ENCODE data around the gene CYP46A1.

Gene CYP46A1

GRCh38 chr14:99668307-99669295 lies 15.5 kb upstream of the CYP46A1 start:
- no peak overlapping the region for H3K4me3 ChIP-seq (ENCODE audit: low read depth, low read length)
- DNase-seq (ENCODE audit: low read depth) = no peak
- TF ChIP-seq, protein P1, sequence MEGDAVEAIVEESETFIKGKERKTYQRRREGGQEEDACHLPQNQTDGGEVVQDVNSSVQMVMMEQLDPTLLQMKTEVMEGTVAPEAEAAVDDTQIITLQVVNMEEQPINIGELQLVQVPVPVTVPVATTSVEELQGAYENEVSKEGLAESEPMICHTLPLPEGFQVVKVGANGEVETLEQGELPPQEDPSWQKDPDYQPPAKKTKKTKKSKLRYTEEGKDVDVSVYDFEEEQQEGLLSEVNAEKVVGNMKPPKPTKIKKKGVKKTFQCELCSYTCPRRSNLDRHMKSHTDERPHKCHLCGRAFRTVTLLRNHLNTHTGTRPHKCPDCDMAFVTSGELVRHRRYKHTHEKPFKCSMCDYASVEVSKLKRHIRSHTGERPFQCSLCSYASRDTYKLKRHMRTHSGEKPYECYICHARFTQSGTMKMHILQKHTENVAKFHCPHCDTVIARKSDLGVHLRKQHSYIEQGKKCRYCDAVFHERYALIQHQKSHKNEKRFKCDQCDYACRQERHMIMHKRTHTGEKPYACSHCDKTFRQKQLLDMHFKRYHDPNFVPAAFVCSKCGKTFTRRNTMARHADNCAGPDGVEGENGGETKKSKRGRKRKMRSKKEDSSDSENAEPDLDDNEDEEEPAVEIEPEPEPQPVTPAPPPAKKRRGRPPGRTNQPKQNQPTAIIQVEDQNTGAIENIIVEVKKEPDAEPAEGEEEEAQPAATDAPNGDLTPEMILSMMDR (IDR thresholded peaks at IDR 0.05; ENCODE audit: low read depth, low read length, missing control alignments) = no peak

GRCh38 chr14:99670361-99671234 lies 13.5 kb upstream of the CYP46A1 start:
- no peak overlapping the region for H3K4me3 ChIP-seq (ENCODE audit: low read depth, low read length)
- no peak for DNase-seq (ENCODE audit: low read depth)
- TF ChIP-seq, protein P1 (IDR thresholded peaks at IDR 0.05; ENCODE audit: low read depth, low read length, missing control alignments) = no peak

DNA sequence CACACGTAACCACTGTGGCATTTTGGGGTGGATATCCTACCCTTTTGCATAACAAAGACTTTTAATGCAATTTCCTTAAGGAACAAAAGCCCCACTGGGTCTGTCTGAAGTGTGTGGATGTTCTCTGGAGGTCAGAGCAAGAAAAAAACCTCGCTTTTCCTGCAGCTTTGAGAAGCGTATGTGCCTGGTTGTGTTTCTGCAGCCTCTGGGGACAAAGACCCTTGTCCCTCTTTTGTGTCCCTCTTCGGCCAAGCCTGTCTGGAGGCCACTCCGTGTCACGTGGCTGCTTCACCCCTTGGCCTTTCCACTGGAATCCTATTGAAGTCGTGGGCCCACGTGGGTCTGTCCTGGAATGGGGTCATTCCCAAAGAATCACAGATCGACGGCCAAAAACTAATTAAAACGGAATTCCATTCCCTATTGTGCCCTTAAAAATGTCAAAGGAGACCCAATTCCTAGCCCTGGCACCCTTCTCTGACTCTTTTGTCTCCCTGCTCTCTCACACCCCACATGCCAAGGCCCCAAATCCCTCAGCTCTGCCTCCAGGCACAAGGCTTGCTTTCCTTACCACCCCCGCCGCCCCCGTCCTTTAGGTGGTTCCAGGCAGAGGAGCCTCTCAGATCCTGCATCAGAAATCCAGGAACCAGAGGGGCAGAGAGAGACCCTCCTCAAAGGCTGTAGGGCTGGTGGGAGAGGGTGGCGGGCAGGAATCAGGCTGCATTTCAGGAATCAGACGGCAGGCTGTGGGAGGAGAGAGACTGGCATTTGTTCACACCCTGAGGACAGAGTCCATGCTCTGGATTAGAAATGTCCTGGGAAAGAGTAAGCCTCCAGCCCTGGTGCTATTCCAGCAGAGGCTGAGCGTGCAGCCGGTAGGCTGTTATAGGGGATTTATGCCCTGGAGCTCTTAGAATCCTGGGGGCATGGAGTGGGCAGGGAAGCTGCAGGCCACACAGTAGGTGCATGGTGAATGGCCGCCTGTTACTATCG lies 12.6 kb upstream of the CYP46A1 start:
- TF ChIP-seq, protein P1 (IDR thresholded peaks at IDR 0.05; ENCODE audit: low read depth, low read length, missing control alignments) = no peak
- no peak for DNase-seq (ENCODE audit: low read depth)

DNA sequence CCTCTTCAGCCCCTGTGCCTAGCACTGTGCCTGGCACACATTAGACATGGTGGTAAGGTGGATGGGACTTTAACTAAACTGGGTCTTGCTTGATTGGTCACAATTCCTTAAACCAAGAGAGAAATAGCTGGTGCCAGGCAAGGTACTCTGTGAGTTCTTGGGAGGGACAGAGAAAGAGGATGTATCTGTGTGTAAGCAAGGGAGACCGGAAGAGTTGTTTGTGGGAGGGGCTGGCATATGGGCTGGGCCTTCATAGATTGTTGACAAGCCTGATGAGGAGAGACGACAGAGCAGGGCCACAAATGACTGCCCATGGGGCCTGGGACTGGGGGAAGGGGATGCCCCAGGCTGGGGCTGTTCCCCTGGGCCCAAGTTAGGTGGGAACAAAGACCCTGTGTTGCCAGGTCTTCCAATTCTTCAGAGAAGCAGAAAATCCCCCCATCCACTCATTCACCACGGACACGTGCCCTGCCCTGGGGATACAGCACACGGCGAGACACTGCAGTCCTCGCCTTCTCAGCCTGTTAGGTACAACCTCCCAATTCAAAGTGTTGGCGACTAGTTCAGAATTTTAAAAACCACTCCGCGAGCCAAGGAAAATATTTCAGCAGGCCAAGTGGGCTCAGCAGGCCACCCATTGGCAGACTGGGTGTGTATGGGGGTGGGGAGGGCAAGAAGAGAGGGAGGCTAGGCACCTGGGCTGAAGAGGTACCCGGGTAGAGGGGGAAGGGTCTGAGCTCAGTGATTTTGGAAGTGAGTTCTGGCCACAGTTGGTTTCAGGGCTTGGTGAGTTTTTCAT lies 11.4 kb upstream of the CYP46A1 start:
- no peak overlapping the region for H3K4me3 ChIP-seq (ENCODE audit: low read depth, low read length)
- no peak for DNase-seq (ENCODE audit: low read depth)
- TF ChIP-seq, protein P1 (IDR thresholded peaks at IDR 0.05; ENCODE audit: low read depth, low read length, missing control alignments) = no peak

More for the DNA sequence above, 12.6 kb upstream of the CYP46A1 start:
- no peak overlapping the region for H3K4me3 ChIP-seq (ENCODE audit: low read depth, low read length)

- H3K4me3 ChIP-seq (ENCODE audit: low read depth, low read length) = no peak overlapping the region
- DNase-seq (ENCODE audit: low read depth) = no peak
- TF ChIP-seq, protein P1 (IDR thresholded peaks at IDR 0.05; ENCODE audit: low read depth, low read length, missing control alignments) = no peak
Measured at GRCh38 chr14:99673305-99674063, 10.6 kb upstream of the CYP46A1 start.

All from GM12864 (cell line).